Left ventricle myocardium inferior (tissue), 1 donor: ENCODE measurements around the gene PRELID2. TPM values are rescaled to one million over a fixed set of nuclear protein-coding genes. Genes with fewer than 3 reads are reported as not detected.
A peak's percentile ranks its signal among the peaks of the same experiment; 100 is the strongest.

Source experiments
- DNase-seq: peaks from one replicate; pipeline ENCODE4 v3.0.0-alpha.2; 2020
- H3K27ac ChIP-seq: fragments of 200-600 bp; replicated peaks from 2 replicates; pipeline ENCODE4 v1.8.0; 2021
- H3K27me3 ChIP-seq: fragments of 200-600 bp; 2 replicates; pipeline ENCODE4 v1.8.0; 2021; ENCODE audit warnings: low read depth
- H3K36me3 ChIP-seq: fragments of 200-600 bp; 2 replicates; pipeline ENCODE4 v1.8.0; 2021
- H3K4me1 ChIP-seq: fragments of 200-600 bp; 2 replicates; pipeline ENCODE4 v1.8.0; 2021
- H3K4me3 ChIP-seq: fragments of 200-600 bp; 2 replicates; pipeline ENCODE4 v1.8.0; 2021; ENCODE audit warnings: mild to moderate bottlenecking, moderate library complexity
- H3K9me3 ChIP-seq: fragments of 200-600 bp; replicated peaks from 2 replicates; pipeline ENCODE4 v1.8.0; 2021
- intact Hi-C: fragments of 100-400 bp; cut with micrococcal nuclease; formaldehyde crosslinking; loops from one replicate; pipeline ENCODE4 v1.11.0; 2022
- total RNA-seq: library from RNA; stranded (reverse); fragmentation: NEBNext Ultra II Directional; extraction: Animal tissue kit (Norgen Biotek cat#: 25700); gene quantifications from one replicate; pipeline ENCODE4 v1.2.1, GENCODE V29; 2021
- TF ChIP-seq, protein P1 (sequence below): fragments of 200-600 bp; IDR thresholded peaks from 2 replicates; pipeline ENCODE4 v1.8.0; 2021; ENCODE audit warnings: antibody characterized with exemption, mild to moderate bottlenecking, borderline replicate concordance
- donor health status: DM: no; HTN: yes; CAD: no; lungs with severe emphysema.

PRELID2 gene
- total RNA-seq, 1 donor from 2014 or later: 12.2 TPM

DNA sequence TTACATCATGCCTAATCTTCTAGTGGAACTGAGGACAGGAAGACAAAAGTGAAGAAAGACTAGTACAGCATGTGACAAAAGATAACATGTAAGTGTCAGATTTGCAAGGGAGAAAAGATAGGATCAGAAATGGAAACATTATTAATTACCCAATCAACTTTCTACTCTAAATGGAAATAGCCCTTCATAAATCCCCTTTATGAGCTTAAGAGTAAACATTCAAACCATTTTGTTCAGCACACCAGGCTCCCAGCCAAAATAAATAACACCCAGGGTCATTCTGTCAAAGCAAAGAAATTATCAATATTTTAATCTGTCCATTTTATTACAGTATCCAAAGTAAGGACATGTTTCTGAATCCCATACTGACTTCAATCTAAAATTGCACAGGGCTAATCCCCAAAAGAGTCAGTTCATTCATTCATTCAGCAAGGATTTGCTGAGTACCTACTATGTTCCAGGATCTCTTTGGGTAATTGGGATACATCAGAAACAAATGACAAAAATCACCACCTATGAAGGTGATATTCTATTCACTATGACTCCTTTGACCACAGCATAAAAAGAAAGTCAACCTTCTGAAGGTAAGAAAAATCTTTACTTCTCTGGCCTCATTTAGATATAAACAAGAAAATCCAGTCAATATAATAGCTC, 5.3 kb downstream of the PRELID2 start:
- H3K4me1 ChIP-seq: peaks cover 31% of the 10 kb centered on the region
- no peak overlapping the region for H3K27ac ChIP-seq
- no peak for DNase-seq
- TF ChIP-seq, protein P1, sequence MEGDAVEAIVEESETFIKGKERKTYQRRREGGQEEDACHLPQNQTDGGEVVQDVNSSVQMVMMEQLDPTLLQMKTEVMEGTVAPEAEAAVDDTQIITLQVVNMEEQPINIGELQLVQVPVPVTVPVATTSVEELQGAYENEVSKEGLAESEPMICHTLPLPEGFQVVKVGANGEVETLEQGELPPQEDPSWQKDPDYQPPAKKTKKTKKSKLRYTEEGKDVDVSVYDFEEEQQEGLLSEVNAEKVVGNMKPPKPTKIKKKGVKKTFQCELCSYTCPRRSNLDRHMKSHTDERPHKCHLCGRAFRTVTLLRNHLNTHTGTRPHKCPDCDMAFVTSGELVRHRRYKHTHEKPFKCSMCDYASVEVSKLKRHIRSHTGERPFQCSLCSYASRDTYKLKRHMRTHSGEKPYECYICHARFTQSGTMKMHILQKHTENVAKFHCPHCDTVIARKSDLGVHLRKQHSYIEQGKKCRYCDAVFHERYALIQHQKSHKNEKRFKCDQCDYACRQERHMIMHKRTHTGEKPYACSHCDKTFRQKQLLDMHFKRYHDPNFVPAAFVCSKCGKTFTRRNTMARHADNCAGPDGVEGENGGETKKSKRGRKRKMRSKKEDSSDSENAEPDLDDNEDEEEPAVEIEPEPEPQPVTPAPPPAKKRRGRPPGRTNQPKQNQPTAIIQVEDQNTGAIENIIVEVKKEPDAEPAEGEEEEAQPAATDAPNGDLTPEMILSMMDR: no peak
- H3K36me3 ChIP-seq: no peaks in the 10 kb centered on the region
- H3K9me3 ChIP-seq: no peaks in the 10 kb centered on the region
- no peak overlapping the region for H3K4me3 ChIP-seq
- intact Hi-C loops: loop anchor here (10.0 kb wide), 2 partner anchors 145 to 215 kb away; no protein-coding TSS in a partner anchor
- H3K27me3 ChIP-seq: no peaks in the 10 kb centered on the region

- Histone ChIP-seq H3K27me3 (no peaks in the 10 kb centered on the region), H3K36me3 (no peaks in the 10 kb centered on the region), H3K4me1 (peaks cover 19% of the 10 kb centered on the region), H3K27ac (no peak overlapping the region), H3K4me3 (no peak overlapping the region), H3K9me3 (no peaks in the 10 kb centered on the region)
- DNase-seq: no peak
- intact Hi-C loops: loop anchor here (10.0 kb wide), 2 partner anchors 142 to 218 kb away; no protein-coding TSS in a partner anchor
- TF ChIP-seq, protein P1: no peak
Measured at GRCh38 chr5:145826895-145827674, 8.1 kb downstream of the PRELID2 start.

- no peak for DNase-seq
- TF ChIP-seq, protein P1: peak; percentile 80
- Histone ChIP-seq H3K9me3 (no peaks in the 10 kb centered on the region), H3K4me1 (peaks cover 14% of the 10 kb centered on the region), H3K4me3 (no peak overlapping the region), H3K27me3 (no peaks in the 10 kb centered on the region), H3K36me3 (no peaks in the 10 kb centered on the region), H3K27ac (no peak overlapping the region)
- intact Hi-C loops: loop anchor here (10.0 kb wide), 2 partner anchors 141 to 219 kb away; no protein-coding TSS in a partner anchor
Measured at GRCh38 chr5:145825751-145826180, 9.4 kb downstream of the PRELID2 start.

DNA sequence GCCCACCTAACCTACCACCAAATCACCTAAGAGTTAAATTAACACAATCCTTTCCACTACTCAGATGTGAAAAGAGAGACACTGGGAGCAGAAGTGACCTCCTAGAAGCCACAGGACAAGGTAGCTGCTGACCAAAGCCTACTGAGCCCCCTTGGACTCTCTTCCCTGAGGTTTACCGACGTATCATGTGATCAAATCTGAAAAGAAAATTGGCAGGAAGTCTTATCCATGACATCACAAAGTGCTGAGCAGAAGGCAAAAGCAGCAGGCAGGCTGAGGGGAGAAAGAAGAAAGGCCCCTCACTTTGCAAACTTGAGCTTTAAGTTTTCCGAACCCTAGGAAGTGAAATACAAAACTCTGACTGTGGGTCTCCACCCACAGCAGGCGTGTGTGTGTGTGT, 11.1 kb downstream of the PRELID2 start:
- H3K9me3 ChIP-seq: no peaks in the 10 kb centered on the region
- no peak for DNase-seq
- no peaks in the 10 kb centered on the region for H3K36me3 ChIP-seq
- no peaks in the 10 kb centered on the region for H3K27me3 ChIP-seq
- no peak overlapping the region for H3K4me3 ChIP-seq
- no peak overlapping the region for H3K27ac ChIP-seq
- H3K4me1 ChIP-seq: no peaks in the 10 kb centered on the region
- intact Hi-C loops: loop anchor here (10.0 kb wide), 2 partner anchors 139 to 221 kb away; no protein-coding TSS in a partner anchor
- TF ChIP-seq, protein P1: no peak

DNA sequence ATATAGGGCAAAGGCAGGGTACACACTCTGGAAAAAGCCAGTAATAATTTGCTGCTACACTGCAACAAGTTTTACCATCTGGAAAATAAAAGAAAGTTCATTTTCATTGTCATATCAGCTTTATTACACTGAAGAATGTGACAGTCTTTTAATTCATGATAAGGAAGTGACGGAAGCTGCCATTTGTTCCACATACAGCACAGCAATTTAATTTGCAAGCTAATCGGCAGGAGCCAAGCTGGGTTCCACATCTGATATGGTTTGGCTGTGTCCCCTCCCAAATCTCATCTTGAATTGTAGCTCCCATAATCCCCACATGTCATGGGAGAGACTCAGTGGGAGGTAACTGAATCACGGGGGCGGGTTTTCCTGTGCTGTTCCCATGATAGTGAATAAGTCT, 16.5 kb downstream of the PRELID2 start:
- Histone ChIP-seq H3K9me3 (no peaks in the 10 kb centered on the region), H3K4me3 (no peak overlapping the region), H3K4me1 (no peaks in the 10 kb centered on the region), H3K27ac (no peak overlapping the region), H3K27me3 (no peaks in the 10 kb centered on the region), H3K36me3 (peaks cover 33% of the 10 kb centered on the region)
- TF ChIP-seq, protein P1: no peak
- no peak for DNase-seq
- intact Hi-C loops: no loop called here
